DOHH2 (cell line): ENCODE measurements around the gene OXCT1.

Source experiments
- EZH2phosphoT487 ChIP-seq: fragments of 200-600 bp; sonication (generic); IDR thresholded peaks from 2 replicates; pipeline ENCODE4 v1.6.1; 2017; ENCODE audit warnings: borderline replicate concordance, mild to moderate bottlenecking, antibody characterized with exemption, low read length, moderate library complexity, mixed read lengths
- TF ChIP-seq, protein P1 (sequence below): fragments of 200-600 bp; sonication (generic); IDR thresholded peaks from one replicate; pipeline ENCODE4 v1.5.1; 2014; ENCODE audit warnings: antibody characterized with exemption, mild to moderate bottlenecking, low read depth, low read length; ENCODE audit not compliant: poor library complexity, severe bottlenecking

DNA sequence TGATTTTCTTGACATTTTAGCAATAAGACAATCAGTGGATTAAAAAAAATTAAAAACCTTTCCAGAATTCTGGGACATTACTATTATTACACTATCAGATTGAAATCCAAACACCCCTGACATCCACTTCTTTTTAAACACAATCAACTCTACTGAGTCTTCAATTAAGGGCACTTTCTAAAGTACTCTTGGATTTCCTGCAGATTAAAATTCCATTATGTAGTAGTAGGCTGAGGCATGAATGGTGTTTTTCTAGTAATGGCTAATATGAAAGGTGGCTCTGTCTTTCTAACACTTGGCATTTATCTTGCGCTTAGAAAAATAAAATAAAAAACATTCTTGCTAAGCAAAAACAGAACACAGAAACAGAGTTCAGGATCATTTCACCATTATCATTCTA is 107.8 kb downstream of the OXCT1 start:
- TF ChIP-seq, protein P1, sequence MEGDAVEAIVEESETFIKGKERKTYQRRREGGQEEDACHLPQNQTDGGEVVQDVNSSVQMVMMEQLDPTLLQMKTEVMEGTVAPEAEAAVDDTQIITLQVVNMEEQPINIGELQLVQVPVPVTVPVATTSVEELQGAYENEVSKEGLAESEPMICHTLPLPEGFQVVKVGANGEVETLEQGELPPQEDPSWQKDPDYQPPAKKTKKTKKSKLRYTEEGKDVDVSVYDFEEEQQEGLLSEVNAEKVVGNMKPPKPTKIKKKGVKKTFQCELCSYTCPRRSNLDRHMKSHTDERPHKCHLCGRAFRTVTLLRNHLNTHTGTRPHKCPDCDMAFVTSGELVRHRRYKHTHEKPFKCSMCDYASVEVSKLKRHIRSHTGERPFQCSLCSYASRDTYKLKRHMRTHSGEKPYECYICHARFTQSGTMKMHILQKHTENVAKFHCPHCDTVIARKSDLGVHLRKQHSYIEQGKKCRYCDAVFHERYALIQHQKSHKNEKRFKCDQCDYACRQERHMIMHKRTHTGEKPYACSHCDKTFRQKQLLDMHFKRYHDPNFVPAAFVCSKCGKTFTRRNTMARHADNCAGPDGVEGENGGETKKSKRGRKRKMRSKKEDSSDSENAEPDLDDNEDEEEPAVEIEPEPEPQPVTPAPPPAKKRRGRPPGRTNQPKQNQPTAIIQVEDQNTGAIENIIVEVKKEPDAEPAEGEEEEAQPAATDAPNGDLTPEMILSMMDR, result no peak
- TF ChIP-seq EZH2phosphoT487, result no peak
